Activated gamma-delta T cell (primary cell): ENCODE data around the gene ECHDC3.

Experiments used
- DNase-seq: peaks from one replicate; lab custom pipeline; 2025; lab: John Stamatoyannopoulos, UW

The ECHDC3 gene

GRCh38 chr10:11750420-11750819, 8.2 kb downstream of the ECHDC3 start:
- DNase-seq: no peak

DNA sequence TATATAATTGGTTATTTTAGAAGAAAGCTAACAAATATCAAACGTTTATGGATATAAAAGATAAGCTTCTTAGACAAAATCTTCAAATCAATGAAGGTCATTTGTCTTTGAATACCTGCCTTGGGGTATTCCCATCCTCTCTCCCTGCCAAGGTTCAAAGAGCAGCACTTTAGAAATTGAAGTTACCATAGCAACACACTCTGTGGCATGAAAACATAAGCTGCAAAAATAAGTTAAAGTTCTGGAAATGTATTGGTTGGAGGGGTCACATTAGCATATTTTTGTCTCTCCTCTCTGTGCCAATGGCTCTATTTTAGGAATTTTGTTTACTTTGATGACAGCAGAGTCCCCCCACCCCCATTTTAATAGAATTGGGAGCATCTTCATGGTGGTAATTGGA, 12.0 kb downstream of the ECHDC3 start:
- DNase-seq: no peak

DNA sequence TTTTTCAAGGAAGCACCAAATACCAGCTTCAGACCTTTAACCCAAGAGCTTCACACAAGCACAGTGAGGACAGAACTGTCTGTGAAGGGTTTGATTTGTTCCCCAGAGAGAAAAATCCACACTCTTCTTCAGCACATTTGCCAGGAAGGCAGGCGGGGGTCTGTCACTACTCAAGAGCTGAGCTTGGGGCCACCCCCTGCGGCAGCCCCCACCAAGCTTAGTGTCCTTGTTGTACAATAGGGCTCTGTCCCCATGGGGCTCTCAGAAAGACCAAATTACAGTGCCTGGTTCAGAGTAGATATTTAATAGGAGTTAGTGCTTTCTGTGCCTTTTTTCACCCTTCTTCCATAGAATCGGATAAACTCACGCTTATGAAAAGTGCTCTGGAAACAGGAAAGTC, 12.4 kb downstream of the ECHDC3 start:
- no peak for DNase-seq

DNA sequence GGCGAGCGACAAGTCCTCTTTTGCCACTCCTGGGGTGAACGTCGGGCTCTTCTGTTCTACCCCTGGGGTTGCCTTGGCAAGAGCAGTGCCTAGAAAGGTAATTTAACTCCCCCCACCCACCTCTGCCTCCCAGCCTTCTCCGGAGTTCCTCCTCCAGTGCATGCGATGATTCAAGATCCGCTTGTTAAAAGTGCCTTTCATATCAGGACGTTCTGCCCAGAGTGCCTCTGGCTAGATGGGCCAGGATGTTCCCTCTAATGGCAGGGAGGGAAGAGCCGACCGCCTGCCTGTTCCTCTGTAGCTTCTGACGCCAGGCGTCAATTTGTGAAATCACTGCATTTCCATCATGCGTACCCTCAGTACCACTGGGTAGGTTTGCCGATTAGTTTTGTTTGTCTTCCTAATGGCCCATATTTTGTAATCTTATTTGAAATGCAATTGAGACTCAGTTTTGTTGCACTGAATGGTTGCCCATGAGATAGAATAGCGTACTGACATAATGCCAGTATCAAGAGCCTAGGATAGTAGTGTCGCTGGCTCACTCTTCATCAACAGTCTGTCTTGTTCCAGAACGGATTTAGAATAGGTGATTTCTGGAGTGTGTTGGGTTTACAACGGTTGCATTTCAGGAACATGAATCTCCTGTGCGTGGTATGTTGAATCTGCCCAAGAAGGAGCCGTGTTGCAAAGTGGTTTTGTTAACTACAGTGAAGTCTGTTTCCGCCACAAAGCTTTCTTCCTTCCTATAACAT, 13.5 kb downstream of the ECHDC3 start:
- DNase-seq: no peak

- DNase-seq: no peak
Measured at GRCh38 chr10:11756766-11757315, 14.7 kb downstream of the ECHDC3 start.

DNA sequence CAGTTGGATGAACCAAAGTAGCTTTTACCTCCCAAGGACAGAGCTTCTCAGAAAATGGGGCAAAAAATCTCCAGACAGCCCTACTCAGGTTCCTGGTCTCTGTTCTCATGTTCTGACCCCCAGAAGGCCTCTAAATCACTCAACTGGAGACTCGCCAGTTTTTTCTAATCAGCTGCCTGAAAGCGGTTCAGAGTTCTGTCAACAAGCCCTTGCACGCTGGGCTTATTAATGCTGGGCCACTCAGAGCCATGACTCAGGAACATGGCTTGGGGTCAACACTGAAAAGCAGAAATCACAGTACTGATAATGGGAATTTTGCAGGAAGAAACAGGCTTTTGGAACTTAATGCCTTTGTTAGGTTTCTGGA, 15.3 kb downstream of the ECHDC3 start:
- DNase-seq: no peak

DNA sequence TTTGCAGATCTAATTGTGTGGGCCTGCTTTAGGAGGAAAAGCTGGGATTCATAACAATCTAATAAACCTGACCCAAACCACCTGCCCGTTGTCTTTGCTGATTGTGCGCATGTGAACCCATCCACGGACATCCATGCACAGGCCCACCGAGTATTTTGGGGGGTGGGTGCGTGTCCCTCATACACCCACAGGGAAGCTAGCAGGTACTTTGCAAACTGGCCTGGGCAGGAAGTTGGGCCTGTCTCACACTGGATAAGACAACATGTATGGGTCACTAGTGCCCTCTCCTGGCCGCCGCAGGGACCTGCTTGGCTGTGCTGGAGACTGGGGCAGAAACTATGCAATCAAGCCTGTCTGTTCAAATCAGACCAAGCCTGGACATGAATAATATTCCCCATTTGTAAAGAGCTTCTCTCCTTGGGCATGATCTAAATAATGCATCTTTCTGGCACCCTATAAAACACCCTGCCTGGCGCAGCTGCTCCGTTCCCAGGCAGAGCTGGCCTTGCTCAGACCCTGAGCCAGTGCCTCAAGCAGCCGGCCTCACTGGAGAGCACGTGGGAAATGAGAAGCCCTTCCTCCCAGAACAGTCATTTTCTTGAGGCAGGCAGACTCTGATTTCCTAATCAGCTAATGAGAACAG, 15.8 kb downstream of the ECHDC3 start:
- peak; percentile 24 for DNase-seq

DNA sequence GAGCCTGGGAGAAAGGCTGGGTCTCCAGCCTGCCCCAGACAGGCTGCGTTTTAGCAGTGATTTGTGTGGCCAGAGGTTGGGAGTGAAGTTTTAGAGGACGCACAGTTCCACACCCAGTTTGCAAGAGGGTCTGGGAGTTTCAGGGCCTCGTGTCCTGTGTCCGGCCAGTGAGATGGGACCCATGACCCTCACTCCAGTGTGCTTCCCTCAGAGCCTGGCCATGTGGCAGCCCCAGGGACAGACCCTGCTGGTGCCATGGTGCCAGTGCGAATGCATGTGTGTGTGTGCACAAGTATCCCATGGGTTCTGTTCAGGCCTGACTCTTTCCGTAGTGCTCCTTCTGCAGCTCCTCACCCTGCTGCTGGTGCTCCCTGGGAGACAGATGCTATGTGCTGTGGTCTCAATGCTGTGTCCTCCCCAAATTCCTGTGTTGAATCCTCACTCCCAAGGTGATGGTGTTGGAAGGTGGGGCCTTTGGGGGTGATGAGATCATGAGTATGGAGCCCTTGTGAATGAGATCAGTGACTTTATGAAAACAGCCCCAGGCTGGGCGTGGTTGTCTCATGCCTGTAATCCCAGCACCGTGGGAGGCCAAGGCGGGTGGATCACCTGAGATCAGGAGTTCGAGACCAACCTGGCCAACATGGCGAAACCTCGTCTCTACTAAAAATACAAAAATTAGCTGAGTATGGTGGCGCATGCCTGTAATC, 16.5 kb downstream of the ECHDC3 start:
- no peak for DNase-seq

- DNase-seq: no peak
Measured at GRCh38 chr10:11759347-11759746, 17.2 kb downstream of the ECHDC3 start.

GRCh38 chr10:11760151-11760550, 18.0 kb downstream of the ECHDC3 start:
- no peak for DNase-seq

- no peak for DNase-seq
Measured at GRCh38 chr10:11760861-11761260, 18.7 kb downstream of the ECHDC3 start.

- DNase-seq: no peak
Measured at GRCh38 chr10:11761431-11761830, 19.2 kb downstream of the ECHDC3 start.

DNA sequence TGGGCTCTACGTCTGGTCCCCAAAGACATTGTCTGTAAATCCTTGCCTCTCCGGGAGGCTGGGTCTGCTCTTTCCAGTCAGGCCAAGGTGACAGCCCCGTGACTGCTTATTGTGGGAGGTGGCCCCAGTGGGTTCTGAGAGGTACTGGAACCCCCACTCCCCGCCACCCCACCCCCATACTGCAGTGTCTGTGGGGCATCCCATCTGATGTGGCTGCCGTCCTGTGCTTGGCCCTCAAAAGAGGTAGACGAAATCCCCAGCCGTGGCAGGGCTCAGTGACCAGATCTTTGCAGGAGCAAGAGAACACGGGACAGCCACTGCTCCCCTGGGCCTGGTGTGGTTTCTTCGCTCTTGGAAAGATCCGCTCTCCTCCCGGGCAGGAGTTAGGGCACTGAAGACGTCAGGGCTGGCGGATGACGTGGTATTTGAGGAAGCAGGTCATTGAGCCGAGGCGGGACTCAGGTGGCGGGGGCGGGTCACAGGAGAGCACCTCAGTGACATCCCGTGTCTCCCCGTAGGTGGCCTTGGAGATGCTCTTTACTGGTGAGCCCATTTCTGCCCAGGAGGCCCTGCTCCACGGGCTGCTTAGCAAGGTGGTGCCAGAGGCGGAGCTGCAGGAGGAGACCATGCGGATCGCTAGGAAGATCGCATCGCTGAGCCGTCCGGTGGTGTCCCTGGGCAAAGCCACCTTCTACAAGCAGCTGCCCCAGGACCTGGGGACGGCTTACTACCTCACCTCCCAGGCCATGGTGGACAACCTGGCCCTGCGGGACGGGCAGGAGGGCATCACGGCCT, 20.7 kb downstream of the ECHDC3 start:
- no peak for DNase-seq

DNA sequence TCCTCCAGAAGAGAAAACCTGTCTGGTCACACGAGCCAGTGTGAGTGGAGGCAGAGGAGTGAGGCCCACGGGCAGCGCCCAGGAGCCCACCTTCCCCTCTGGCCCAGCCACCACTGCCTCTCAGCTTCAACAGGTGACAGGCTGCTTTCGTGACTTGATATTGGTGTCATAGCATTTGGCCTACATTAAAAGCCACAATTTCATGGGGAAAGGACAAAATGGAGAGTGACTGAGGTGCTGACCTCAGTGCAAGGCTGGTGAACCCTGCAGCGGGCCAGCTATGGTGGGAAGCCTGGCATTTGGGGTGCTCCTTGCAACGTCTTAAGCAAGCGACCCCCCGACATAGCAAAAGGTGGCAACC, 21.3 kb downstream of the ECHDC3 start:
- no peak for DNase-seq

DNA sequence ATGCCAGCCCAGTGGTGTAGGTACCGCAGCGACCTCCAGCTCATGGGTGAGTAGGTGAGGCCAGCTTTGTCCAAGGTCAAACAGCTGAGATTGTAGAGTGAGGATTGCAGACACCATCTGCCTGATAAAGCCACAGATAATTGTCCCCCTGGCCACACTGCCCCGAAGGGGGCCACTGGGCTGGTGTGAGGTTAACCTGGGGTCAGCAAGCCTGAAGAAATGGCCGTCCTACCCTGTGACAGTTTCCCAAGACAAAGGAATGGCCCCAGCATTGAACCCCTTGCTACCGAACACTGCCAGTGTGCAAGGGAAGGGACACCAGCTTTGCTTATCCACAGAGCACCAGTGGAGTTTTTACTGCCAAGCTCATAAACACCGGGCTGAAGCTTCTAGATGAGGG, 23.0 kb downstream of the ECHDC3 start:
- DNase-seq: no peak

GRCh38 chr10:11772575-11773288, 30.6 kb downstream of the ECHDC3 start:
- DNase-seq: no peak

- no peak for DNase-seq
Measured at GRCh38 chr10:11773761-11774441, 31.7 kb downstream of the ECHDC3 start.

GRCh38 chr10:11775412-11775811, 33.2 kb downstream of the ECHDC3 start:
- no peak for DNase-seq

- no peak for DNase-seq
Measured at GRCh38 chr10:11776080-11776479, 33.9 kb downstream of the ECHDC3 start.

DNA sequence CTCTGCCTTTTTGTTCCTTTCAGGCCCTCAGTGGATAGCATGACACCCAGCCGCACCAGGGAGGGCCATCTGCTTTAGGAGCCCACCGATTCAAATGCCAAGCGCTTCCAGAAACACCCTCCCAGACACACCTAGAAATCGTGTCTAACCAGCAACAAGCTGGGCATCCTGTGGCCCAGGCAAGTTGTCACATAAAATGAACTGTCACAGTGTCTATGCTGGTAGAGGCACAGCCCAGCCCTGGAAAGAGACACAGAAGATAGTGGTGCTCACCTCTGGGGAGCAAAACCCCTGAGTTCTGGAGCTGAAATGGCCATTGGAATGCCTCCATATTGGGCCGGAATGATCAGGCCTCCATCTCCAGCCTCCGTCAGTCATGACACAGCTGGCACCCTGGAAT, 38.9 kb downstream of the ECHDC3 start:
- no peak for DNase-seq
